ENCODE results near the gene NFATC2.
"Not testable (repeated sequence)": the region's sequence is repeated elsewhere in the genome, so short reads cannot be mapped to it uniquely, and the experiment has no call there.

NFATC2 gene

GRCh38 chr20:51347831-51348230 is 194.7 kb downstream of the NFATC2 start:
- Mint-ChIP-seq H3K9me3 (peaks cover 5% of the 10 kb centered on the region), H3K36me3 (ENCODE audit: insufficient read depth) (peaks cover 4% of the 10 kb centered on the region), H3K27me3 (no peaks in the 10 kb centered on the region), H3K4me1 (no peaks in the 10 kb centered on the region), H3K27ac (ENCODE audit: low read depth) (no peak overlapping the region), H3K4me3 (no peak overlapping the region)
- DNase-seq (ENCODE audit: low spot score in 2 of 2) (no peak), ATAC-seq (replicated peaks; ENCODE audit: extremely low read depth, poor library complexity, severe bottlenecking) (no peak)

GRCh38 chr20:51346686-51347485 is 195.6 kb downstream of the NFATC2 start:
- peaks cover 4% of the 10 kb centered on the region for H3K36me3 Mint-ChIP-seq (ENCODE audit: insufficient read depth)
- DNase-seq (ENCODE audit: low spot score in 2 of 2) (no peak), ATAC-seq (replicated peaks; ENCODE audit: extremely low read depth, poor library complexity, severe bottlenecking) (no peak)
- no peak overlapping the region for H3K27ac Mint-ChIP-seq (ENCODE audit: low read depth)
- peaks cover 5% of the 10 kb centered on the region for H3K9me3 Mint-ChIP-seq
- no peak overlapping the region for H3K4me3 Mint-ChIP-seq
- no peaks in the 10 kb centered on the region for H3K4me1 Mint-ChIP-seq
- no peaks in the 10 kb centered on the region for H3K27me3 Mint-ChIP-seq

- Mint-ChIP-seq H3K4me1 (no peaks in the 10 kb centered on the region), H3K9me3 (peaks cover 5% of the 10 kb centered on the region), H3K27ac (ENCODE audit: low read depth) (no peak overlapping the region), H3K4me3 (no peak overlapping the region), H3K36me3 (ENCODE audit: insufficient read depth) (peaks cover 4% of the 10 kb centered on the region), H3K27me3 (no peaks in the 10 kb centered on the region)
- ATAC-seq (replicated peaks; ENCODE audit: extremely low read depth, poor library complexity, severe bottlenecking) (no peak), DNase-seq (ENCODE audit: low spot score in 2 of 2) (no peak)
Measured at GRCh38 chr20:51345601-51346101, 196.9 kb downstream of the NFATC2 start.

- not testable (repeated sequence) for H3K27me3 Mint-ChIP-seq; H3K4me3 Mint-ChIP-seq; H3K36me3 Mint-ChIP-seq (ENCODE audit: insufficient read depth); H3K4me1 Mint-ChIP-seq; ATAC-seq (replicated peaks; ENCODE audit: extremely low read depth, poor library complexity, severe bottlenecking); H3K9me3 Mint-ChIP-seq; H3K27ac Mint-ChIP-seq (ENCODE audit: low read depth); DNase-seq (ENCODE audit: low spot score in 2 of 2)
Measured at GRCh38 chr20:51343802-51344201, 198.7 kb downstream of the NFATC2 start.

GRCh38 chr20:51342510-51343236 is 199.8 kb downstream of the NFATC2 start:
- H3K4me1 Mint-ChIP-seq = peaks cover 5% of the 10 kb centered on the region
- H3K36me3 Mint-ChIP-seq (ENCODE audit: insufficient read depth) = peaks cover 4% of the 10 kb centered on the region
- no peak overlapping the region for H3K27ac Mint-ChIP-seq (ENCODE audit: low read depth)
- peaks cover 5% of the 10 kb centered on the region for H3K9me3 Mint-ChIP-seq
- no peak for ATAC-seq (replicated peaks; ENCODE audit: extremely low read depth, poor library complexity, severe bottlenecking)
- no peaks in the 10 kb centered on the region for H3K27me3 Mint-ChIP-seq
- DNase-seq (ENCODE audit: low spot score in 2 of 2) = no peak
- no peak overlapping the region for H3K4me3 Mint-ChIP-seq

GRCh38 chr20:51341581-51341980 is 200.9 kb downstream of the NFATC2 start:
- H3K4me3 Mint-ChIP-seq = no peak overlapping the region
- H3K27me3 Mint-ChIP-seq = no peaks in the 10 kb centered on the region
- ATAC-seq (replicated peaks; ENCODE audit: extremely low read depth, poor library complexity, severe bottlenecking) (no peak), DNase-seq (ENCODE audit: low spot score in 2 of 2) (no peak)
- H3K27ac Mint-ChIP-seq (ENCODE audit: low read depth) = no peak overlapping the region
- H3K4me1 Mint-ChIP-seq = peaks cover 9% of the 10 kb centered on the region
- peaks cover 4% of the 10 kb centered on the region for H3K36me3 Mint-ChIP-seq (ENCODE audit: insufficient read depth)
- H3K9me3 Mint-ChIP-seq = peaks cover 5% of the 10 kb centered on the region

GRCh38 chr20:51340451-51340840 is 202.1 kb downstream of the NFATC2 start:
- no peak for DNase-seq (ENCODE audit: low spot score in 2 of 2)
- peaks cover 2% of the 10 kb centered on the region for H3K36me3 Mint-ChIP-seq (ENCODE audit: insufficient read depth)
- H3K9me3 Mint-ChIP-seq = peaks cover 5% of the 10 kb centered on the region
- ATAC-seq (replicated peaks; ENCODE audit: extremely low read depth, poor library complexity, severe bottlenecking) = no peak
- H3K4me1 Mint-ChIP-seq = peaks cover 9% of the 10 kb centered on the region
- H3K4me3 Mint-ChIP-seq = no peak overlapping the region
- H3K27me3 Mint-ChIP-seq = no peaks in the 10 kb centered on the region
- H3K27ac Mint-ChIP-seq (ENCODE audit: low read depth) = no peak overlapping the region

- Mint-ChIP-seq H3K36me3 (ENCODE audit: insufficient read depth) (peaks cover 1% of the 10 kb centered on the region), H3K9me3 (peaks cover 5% of the 10 kb centered on the region), H3K27ac (ENCODE audit: low read depth) (no peak overlapping the region), H3K4me1 (peaks cover 9% of the 10 kb centered on the region), H3K27me3 (no peaks in the 10 kb centered on the region), H3K4me3 (no peak overlapping the region)
- DNase-seq (ENCODE audit: low spot score in 2 of 2) = no peak
- ATAC-seq (replicated peaks; ENCODE audit: extremely low read depth, poor library complexity, severe bottlenecking) = no peak
Measured at GRCh38 chr20:51339721-51340450, 202.6 kb downstream of the NFATC2 start.

GRCh38 chr20:51338692-51339440 is 203.7 kb downstream of the NFATC2 start:
- ATAC-seq (replicated peaks; ENCODE audit: extremely low read depth, poor library complexity, severe bottlenecking) = no peak
- Mint-ChIP-seq H3K4me3 (no peak overlapping the region), H3K27ac (ENCODE audit: low read depth) (no peak overlapping the region)

GRCh38 chr20:51337126-51337805 is 205.3 kb downstream of the NFATC2 start:
- Mint-ChIP-seq H3K9me3 (no peaks in the 10 kb centered on the region), H3K4me1 (peaks cover 9% of the 10 kb centered on the region), H3K27me3 (no peaks in the 10 kb centered on the region), H3K4me3 (no peak overlapping the region), H3K36me3 (ENCODE audit: insufficient read depth) (no peaks in the 10 kb centered on the region), H3K27ac (ENCODE audit: low read depth) (no peak overlapping the region)
- ATAC-seq (replicated peaks; ENCODE audit: extremely low read depth, poor library complexity, severe bottlenecking) (no peak), DNase-seq (ENCODE audit: low spot score in 2 of 2) (no peak)

More at GRCh38 chr20:51338692-51339440, 203.7 kb downstream of the NFATC2 start:
- peaks cover 9% of the 10 kb centered on the region for H3K4me1 Mint-ChIP-seq
- peaks cover 3% of the 10 kb centered on the region for H3K9me3 Mint-ChIP-seq
- H3K27me3 Mint-ChIP-seq = no peaks in the 10 kb centered on the region
- H3K36me3 Mint-ChIP-seq (ENCODE audit: insufficient read depth) = peaks cover 1% of the 10 kb centered on the region
- DNase-seq (ENCODE audit: low spot score in 2 of 2) = no peak
